ENCODE results near the gene MYPN. TPM values are rescaled to one million over a fixed set of nuclear protein-coding genes. Genes with fewer than 3 reads are reported as not detected.

Gene MYPN
- total RNA-seq, 1 experiment from 2014 or later = 0.37 TPM

DNA sequence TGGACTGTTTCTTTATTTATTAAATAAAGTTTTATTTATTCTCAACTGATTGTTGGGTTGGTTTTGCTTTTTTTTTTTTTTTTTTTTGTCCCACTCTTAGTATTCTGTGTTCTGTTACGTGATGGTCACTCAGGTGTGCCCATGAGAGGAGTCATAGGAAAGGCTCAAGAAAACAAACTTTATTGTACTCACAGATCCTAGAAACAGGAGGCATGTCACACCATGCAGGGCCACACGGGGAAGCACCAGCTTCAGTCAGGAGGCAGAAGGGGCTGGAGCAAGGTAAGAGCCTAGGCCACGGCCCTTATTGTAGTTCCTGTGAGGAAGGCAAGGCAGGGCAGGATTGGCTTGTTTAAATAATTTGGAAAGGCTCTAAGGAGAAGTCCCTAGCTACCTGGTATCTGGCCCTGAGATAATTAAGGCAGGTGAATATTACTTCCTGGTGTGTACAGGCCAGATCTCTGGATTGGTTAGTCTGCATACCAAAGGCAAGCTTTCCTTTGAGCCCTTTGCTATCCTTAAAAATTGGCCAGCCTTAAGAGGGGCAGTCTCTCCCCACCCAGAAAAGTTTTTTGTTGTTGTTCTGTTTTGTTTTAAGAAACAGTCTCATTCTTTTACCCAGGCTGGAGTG is 114.4 kb downstream of the MYPN start:
- Mint-ChIP-seq H3K4me1 (ENCODE audit: insufficient read depth, unreplicated experiment) (peaks cover 6% of the 10 kb centered on the region), H3K9me3 (ENCODE audit: unreplicated experiment) (no peaks in the 10 kb centered on the region), H3K36me3 (ENCODE audit: insufficient read depth, unreplicated experiment) (no peaks in the 10 kb centered on the region), H3K27me3 (ENCODE audit: insufficient read depth, unreplicated experiment) (no peaks in the 10 kb centered on the region), H3K27ac (ENCODE audit: low read depth, unreplicated experiment) (no peak overlapping the region), H3K4me3 (ENCODE audit: unreplicated experiment) (no peak overlapping the region)
- POLR2A ChIA-PET = interaction anchor here (0.5 to 1.0 kb wide), 4 partner anchors 8 to 126 kb away, joined by 3 to 4 read pairs (median 4); no protein-coding TSS in a partner anchor
- intact Hi-C loops (cut with micrococcal nuclease) = no loop called here
- CTCF ChIA-PET = interaction anchor here (0.5 to 4.0 kb wide), 7 partner anchors 10 to 141 kb away, joined by 3 to 35 read pairs (median 3); no protein-coding TSS in a partner anchor
- TF ChIP-seq, protein P1, sequence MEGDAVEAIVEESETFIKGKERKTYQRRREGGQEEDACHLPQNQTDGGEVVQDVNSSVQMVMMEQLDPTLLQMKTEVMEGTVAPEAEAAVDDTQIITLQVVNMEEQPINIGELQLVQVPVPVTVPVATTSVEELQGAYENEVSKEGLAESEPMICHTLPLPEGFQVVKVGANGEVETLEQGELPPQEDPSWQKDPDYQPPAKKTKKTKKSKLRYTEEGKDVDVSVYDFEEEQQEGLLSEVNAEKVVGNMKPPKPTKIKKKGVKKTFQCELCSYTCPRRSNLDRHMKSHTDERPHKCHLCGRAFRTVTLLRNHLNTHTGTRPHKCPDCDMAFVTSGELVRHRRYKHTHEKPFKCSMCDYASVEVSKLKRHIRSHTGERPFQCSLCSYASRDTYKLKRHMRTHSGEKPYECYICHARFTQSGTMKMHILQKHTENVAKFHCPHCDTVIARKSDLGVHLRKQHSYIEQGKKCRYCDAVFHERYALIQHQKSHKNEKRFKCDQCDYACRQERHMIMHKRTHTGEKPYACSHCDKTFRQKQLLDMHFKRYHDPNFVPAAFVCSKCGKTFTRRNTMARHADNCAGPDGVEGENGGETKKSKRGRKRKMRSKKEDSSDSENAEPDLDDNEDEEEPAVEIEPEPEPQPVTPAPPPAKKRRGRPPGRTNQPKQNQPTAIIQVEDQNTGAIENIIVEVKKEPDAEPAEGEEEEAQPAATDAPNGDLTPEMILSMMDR (IDR thresholded peaks at IDR 0.05; ENCODE audit: unreplicated experiment) = no peak
- no peak for DNase-seq (ENCODE audit: unreplicated experiment)
- no TSS peak for BruUV-seq (replicated peaks)

DNA sequence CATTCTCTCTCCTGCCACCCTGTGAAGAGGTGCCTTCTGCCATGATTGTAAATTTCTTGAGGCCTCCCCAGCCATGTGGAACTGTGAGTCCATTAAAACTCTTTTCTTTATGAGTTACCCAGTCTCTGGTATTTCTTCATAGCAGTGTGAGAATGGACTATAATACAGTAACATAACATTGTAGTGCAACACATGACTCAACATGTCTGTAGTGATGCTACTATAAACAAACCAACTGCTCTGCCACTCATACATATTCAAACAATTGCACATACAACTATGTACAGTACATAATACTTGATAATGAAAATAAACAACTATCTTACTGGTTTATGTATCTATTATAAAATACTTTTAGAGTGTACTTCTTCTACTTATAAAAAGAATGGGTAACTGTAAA is 115.5 kb downstream of the MYPN start:
- peak overlapping the region; percentile 96 for H3K27ac Mint-ChIP-seq (ENCODE audit: low read depth, unreplicated experiment)
- H3K27me3 Mint-ChIP-seq (ENCODE audit: insufficient read depth, unreplicated experiment) = no peaks in the 10 kb centered on the region
- no TSS peak for BruUV-seq (replicated peaks)
- DNase-seq (ENCODE audit: unreplicated experiment) = peak; percentile 44
- no peak overlapping the region for H3K4me3 Mint-ChIP-seq (ENCODE audit: unreplicated experiment)
- no peaks in the 10 kb centered on the region for H3K9me3 Mint-ChIP-seq (ENCODE audit: unreplicated experiment)
- POLR2A ChIA-PET = interaction anchor here (1.0 to 1.5 kb wide), 2 partner anchors 10 to 115 kb away, joined by 4 read pairs; no protein-coding TSS in a partner anchor
- CTCF ChIA-PET = interaction anchor here (0.6 to 4.0 kb wide), 5 partner anchors 11 to 222 kb away, joined by 3 to 35 read pairs (median 4); no protein-coding TSS in a partner anchor
- TF ChIP-seq, protein P1 (IDR thresholded peaks at IDR 0.05; ENCODE audit: unreplicated experiment) = no peak
- intact Hi-C loops (cut with micrococcal nuclease) = no loop called here
- no peaks in the 10 kb centered on the region for H3K36me3 Mint-ChIP-seq (ENCODE audit: insufficient read depth, unreplicated experiment)
- peaks cover 6% of the 10 kb centered on the region for H3K4me1 Mint-ChIP-seq (ENCODE audit: insufficient read depth, unreplicated experiment)

DNA sequence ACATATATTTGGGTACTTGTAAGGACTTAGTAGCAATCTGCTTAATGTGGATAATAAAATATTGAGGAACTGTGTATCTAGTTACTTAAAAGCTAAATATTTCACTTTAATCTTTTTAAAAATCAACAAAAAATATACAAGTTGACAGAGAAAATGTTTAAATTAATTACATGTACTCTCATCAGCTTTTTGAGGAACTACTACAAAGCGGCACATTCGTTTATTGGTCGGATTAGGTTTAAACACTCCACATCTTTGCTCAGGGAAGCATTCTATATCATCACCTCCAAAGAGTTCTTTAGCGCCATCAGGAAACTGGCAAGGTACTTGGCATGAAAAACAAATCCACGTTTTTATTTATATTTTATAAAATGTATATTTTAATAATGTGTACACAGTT is 121.0 kb downstream of the MYPN start:
- BruUV-seq (replicated peaks) = no TSS peak
- DNase-seq (ENCODE audit: unreplicated experiment) = no peak
- intact Hi-C loops (cut with micrococcal nuclease) = no loop called here
- peaks cover 11% of the 10 kb centered on the region for H3K27me3 Mint-ChIP-seq (ENCODE audit: insufficient read depth, unreplicated experiment)
- ChIA-PET POLR2A (interaction anchor here (1.1 to 1.3 kb wide), 3 partner anchors 102 to 157 kb away, joined by 4 read pairs; partner anchors contain the start of genes HNRNPH3 and PBLD), CTCF (interaction anchor here (0.6 to 1.6 kb wide), 2 partner anchors 21 to 72 kb away, joined by 4 to 8 read pairs; no protein-coding TSS in a partner anchor)
- no peak overlapping the region for H3K4me3 Mint-ChIP-seq (ENCODE audit: unreplicated experiment)
- H3K36me3 Mint-ChIP-seq (ENCODE audit: insufficient read depth, unreplicated experiment) = no peaks in the 10 kb centered on the region
- no peaks in the 10 kb centered on the region for H3K9me3 Mint-ChIP-seq (ENCODE audit: unreplicated experiment)
- TF ChIP-seq, protein P1 (IDR thresholded peaks at IDR 0.05; ENCODE audit: unreplicated experiment) = no peak
- no peak overlapping the region for H3K27ac Mint-ChIP-seq (ENCODE audit: low read depth, unreplicated experiment)
- no peaks in the 10 kb centered on the region for H3K4me1 Mint-ChIP-seq (ENCODE audit: insufficient read depth, unreplicated experiment)

DNA sequence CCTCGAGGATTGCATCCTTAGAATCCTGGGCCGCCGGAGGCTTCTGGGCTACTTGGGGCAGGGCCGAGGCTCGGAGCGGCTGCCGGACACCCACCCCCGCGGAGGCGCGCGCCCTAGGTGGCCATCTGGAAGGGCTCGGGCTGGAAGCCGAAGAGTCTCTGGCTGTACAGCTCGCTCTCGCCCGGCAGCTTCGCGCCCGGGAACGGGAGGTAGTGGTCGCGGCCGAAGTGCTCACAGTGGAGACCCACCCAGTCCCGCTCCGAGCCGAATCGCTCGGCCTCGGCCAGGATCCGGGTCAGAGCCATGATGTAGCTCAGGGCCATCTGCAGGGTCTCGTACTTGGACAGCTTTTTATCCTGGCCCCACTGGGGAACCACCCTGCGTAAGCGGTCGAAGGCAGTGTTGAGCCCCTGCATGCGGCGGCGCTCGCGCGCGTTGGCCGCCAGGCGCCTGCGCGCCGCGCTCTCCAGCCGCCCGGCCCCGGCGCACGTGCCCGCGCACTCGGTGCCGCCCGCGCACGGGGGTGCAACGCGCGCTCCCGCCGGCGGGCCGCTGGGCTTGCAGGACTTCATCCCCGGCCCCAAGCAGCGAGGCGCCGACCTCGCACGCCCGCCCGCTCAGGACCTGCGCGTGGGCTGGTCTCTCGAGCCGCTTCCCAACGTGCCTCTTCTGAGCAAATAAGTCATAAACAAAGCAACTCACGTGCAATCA is 122.0 kb downstream of the MYPN start:
- intact Hi-C loops (cut with micrococcal nuclease) = no loop called here
- CTCF ChIA-PET = interaction anchor here (0.6 to 1.6 kb wide), 3 partner anchors 20 to 82 kb away, joined by 3 to 8 read pairs (median 3); no protein-coding TSS in a partner anchor
- H3K9me3 Mint-ChIP-seq (ENCODE audit: unreplicated experiment) = no peaks in the 10 kb centered on the region

More for the DNA sequence above, 122.0 kb downstream of the MYPN start:
- Mint-ChIP-seq H3K27ac (ENCODE audit: low read depth, unreplicated experiment) (no peak overlapping the region), H3K27me3 (ENCODE audit: insufficient read depth, unreplicated experiment) (peaks cover 11% of the 10 kb centered on the region), H3K36me3 (ENCODE audit: insufficient read depth, unreplicated experiment) (no peaks in the 10 kb centered on the region), H3K4me3 (ENCODE audit: unreplicated experiment) (peak overlapping the region; percentile 65), H3K4me1 (ENCODE audit: insufficient read depth, unreplicated experiment) (no peaks in the 10 kb centered on the region)
- TF ChIP-seq, protein P1 (IDR thresholded peaks at IDR 0.05; ENCODE audit: unreplicated experiment) = no peak
- POLR2A ChIA-PET = interaction anchor here (1.1 to 1.3 kb wide), 3 partner anchors 101 to 158 kb away, joined by 4 read pairs; partner anchors contain the start of genes HNRNPH3 and PBLD
- BruUV-seq (replicated peaks) = no TSS peak
- peak; percentile 43 for DNase-seq (ENCODE audit: unreplicated experiment)

Measured in MCF 10A (cell line).